SK-N-SH treated with all-trans-retinoic acid at 6 μM for 48 hours (cell line): ENCODE results near the gene ETNPPL.

Experiments
- ATAC-seq: fragments of 200-7000 bp; cut with Tn5 transposase; 3 replicates; pipeline ENCODE4 v1.9.1; 2020; ENCODE audit warnings: mild to moderate bottlenecking, moderate library complexity
- ARNTL ChIP-seq: fragments of 450-650 bp; formaldehyde crosslinking; IDR thresholded peaks from 2 replicates; pipeline ENCODE4 v1.5.0; 2020; ENCODE audit warnings: low read depth, mild to moderate bottlenecking, moderate library complexity, borderline replicate concordance
- CREB5 ChIP-seq: fragments of 250-450 bp; sonication (Bioruptor Pico); IDR thresholded peaks from 2 replicates; pipeline ENCODE4 v1.5.1; 2020; ENCODE audit warnings: low read depth, mild to moderate bottlenecking, moderate library complexity
- CSDC2 ChIP-seq: fragments of 250-450 bp; sonication (Bioruptor Pico); IDR thresholded peaks from 2 replicates; pipeline ENCODE4 v1.5.0; 2020; ENCODE audit warnings: mild to moderate bottlenecking, moderate library complexity
- CSRNP3 ChIP-seq: fragments of 250-450 bp; sonication (Bioruptor Pico); IDR thresholded peaks from 2 replicates; pipeline ENCODE4 v1.5.1; 2021; ENCODE audit warnings: mild to moderate bottlenecking, moderate library complexity
- OSR1 ChIP-seq: fragments of 250-450 bp; sonication (Bioruptor Pico); IDR thresholded peaks from 2 replicates; pipeline ENCODE4 v1.8.0; 2022; ENCODE audit warnings: moderate library complexity, mild to moderate bottlenecking, inconsistent platforms
- PATZ1 ChIP-seq: fragments of 250-450 bp; sonication (Bioruptor Pico); IDR thresholded peaks from 2 replicates; pipeline ENCODE4 v1.8.0; 2020; ENCODE audit warnings: mild to moderate bottlenecking, moderate library complexity, borderline replicate concordance
- POU6F1 ChIP-seq: fragments of 250-450 bp; sonication (Bioruptor Pico); IDR thresholded peaks from 2 replicates; pipeline ENCODE4 v1.8.0; 2021; ENCODE audit warnings: low read depth, mild to moderate bottlenecking, moderate library complexity, borderline replicate concordance
- PPARA ChIP-seq: fragments of 250-450 bp; sonication (Bioruptor Pico); IDR thresholded peaks from 2 replicates; pipeline ENCODE4 v1.5.0; 2020; ENCODE audit warnings: mild to moderate bottlenecking, borderline replicate concordance
- RARB ChIP-seq: fragments of 250-450 bp; sonication (Bioruptor Pico); IDR thresholded peaks from 2 replicates; pipeline ENCODE4 v1.8.0; 2021; ENCODE audit warnings: mild to moderate bottlenecking, moderate library complexity
- TCF4 ChIP-seq: fragments of 250-450 bp; sonication (Bioruptor Pico); IDR thresholded peaks from 2 replicates; pipeline ENCODE4 v1.8.0; 2021; ENCODE audit warnings: mild to moderate bottlenecking, moderate library complexity, borderline replicate concordance
- ZC3H10 ChIP-seq: fragments of 250-450 bp; sonication (Bioruptor Pico); IDR thresholded peaks from 2 replicates; pipeline ENCODE4 v1.5.1; 2021; ENCODE audit warnings: mild to moderate bottlenecking, moderate library complexity
- ZFP3 ChIP-seq: fragments of 250-450 bp; sonication (Bioruptor Pico); IDR thresholded peaks from 2 replicates; pipeline ENCODE4 v1.5.0; 2020; ENCODE audit warnings: mild to moderate bottlenecking, moderate library complexity
- ZFP30 ChIP-seq: fragments of 450-650 bp; formaldehyde crosslinking; IDR thresholded peaks from 2 replicates; pipeline ENCODE4 v1.5.0; 2022; ENCODE audit warnings: mild to moderate bottlenecking, moderate library complexity

The ETNPPL gene

GRCh38 chr4:108693211-108693610, 69.6 kb downstream of the ETNPPL start:
- no peak for TF ChIP-seq RARB
- TF ChIP-seq ZFP30 (CRISPR knock-in tag): no peak
- no peak for TF ChIP-seq CREB5
- no peak for TF ChIP-seq CSDC2 (CRISPR knock-in tag)
- no peak for TF ChIP-seq OSR1 (CRISPR knock-in tag)
- TF ChIP-seq PATZ1: no peak
- TF ChIP-seq POU6F1 (CRISPR knock-in tag): no peak
- TF ChIP-seq PPARA: no peak
- no peak for TF ChIP-seq ARNTL (CRISPR knock-in tag)
- TF ChIP-seq ZFP3: no peak
- TF ChIP-seq ZC3H10 (CRISPR knock-in tag): no peak
- no peak for TF ChIP-seq CSRNP3 (CRISPR knock-in tag)
- TF ChIP-seq TCF4: no peak
- ATAC-seq: no peak
